ENCODE measurements around the gene RBM38.

GRCh38 chr20:57393321-57394120 lies 2.3 kb downstream of the RBM38 start:
- TF ChIP-seq POLR2AphosphoS5 (IDR thresholded peaks at IDR 0.05; ENCODE audit: borderline replicate concordance, low read depth, low read length) = no peak
- TF ChIP-seq EZH2 (IDR thresholded peaks at IDR 0.05) = no peak
- TF ChIP-seq FOXP2 (optimal IDR thresholded peaks at IDR 0.05; ENCODE audit: control extremely low read depth, extremely low read length, insufficient read depth) = no peak

All from SK-N-MC (cell line).